A673 (cell line): ENCODE results near the gene GZF1. TPM values are rescaled to one million over a fixed set of nuclear protein-coding genes. Genes with fewer than 3 reads are reported as not detected.

Source experiments
- BruUV-seq: library from RNA; stranded (reverse); fragments of 400-500 nt; replicated peaks from 2 replicates; lab custom pipeline; 2021; lab: Mats Ljungman, UMichigan
- CTCF ChIA-PET: fragments of 300-600 bp; sonication (Branson Sonifier 250); formaldehyde crosslinking; loops from one replicate; lab custom pipeline; 2022; ENCODE audit warnings: antibody characterized with exemption; lab: Charles Lee
- POLR2A ChIA-PET: fragments of 300-600 bp; sonication (Branson Sonifier 250); formaldehyde crosslinking; loops from one replicate; lab custom pipeline; 2022; ENCODE audit warnings: antibody characterized with exemption; ENCODE audit not compliant: low non-redundant PET; lab: Charles Lee
- DNase-seq: peaks from one replicate; pipeline ENCODE4 v3.0.0-alpha.2; 2015; ENCODE audit warnings: low spot score
- H3K27ac ChIP-seq: fragments of 200-600 bp; sonication (generic); 2 replicates; pipeline ENCODE4 v1.5.1; 2016; ENCODE audit warnings: mixed run types, low read depth, mild to moderate bottlenecking, mixed read lengths, antibody characterized with exemption, low read length; ENCODE audit not compliant: poor library complexity, severe bottlenecking
- H3K27me3 ChIP-seq: fragments of 200-600 bp; sonication (generic); replicated peaks from 2 replicates; pipeline ENCODE4 v1.6.1; 2017; ENCODE audit warnings: mixed run types, low read depth, mild to moderate bottlenecking, mixed read lengths, antibody characterized with exemption, low read length; ENCODE audit not compliant: insufficient read depth, poor library complexity
- H3K36me3 ChIP-seq: fragments of 200-600 bp; sonication (generic); 2 replicates; pipeline ENCODE4 v1.6.1; 2016; ENCODE audit warnings: mixed run types, mild to moderate bottlenecking, mixed read lengths, antibody characterized with exemption, low read length; ENCODE audit not compliant: insufficient read depth, poor library complexity, severe bottlenecking
- H3K4me1 ChIP-seq: fragments of 200-600 bp; sonication (generic); 2 replicates; pipeline ENCODE4 v1.6.1; 2017; ENCODE audit warnings: mixed run types, mild to moderate bottlenecking, mixed read lengths, antibody characterized with exemption, low read length; ENCODE audit not compliant: insufficient read depth, poor library complexity, severe bottlenecking
- H3K4me3 ChIP-seq: fragments of 200-600 bp; sonication (generic); 2 replicates; pipeline ENCODE4 v1.5.1; 2016; ENCODE audit warnings: low read depth, mixed run types, mild to moderate bottlenecking, mixed read lengths, low read length; ENCODE audit not compliant: poor library complexity, severe bottlenecking
- H3K9me3 ChIP-seq: fragments of 200-600 bp; sonication (generic); 2 replicates; pipeline ENCODE4 v1.6.1; 2016; ENCODE audit warnings: mixed run types, low read depth, mild to moderate bottlenecking, mixed read lengths, antibody characterized with exemption, low read length; ENCODE audit not compliant: poor library complexity, severe bottlenecking
- EZH2 ChIP-seq: fragments of 200-600 bp; sonication (generic); IDR thresholded peaks from 2 replicates; pipeline ENCODE4 v1.6.1; 2017; ENCODE audit warnings: borderline replicate concordance, low read depth, mild to moderate bottlenecking, mixed read lengths, antibody characterized with exemption, low read length; ENCODE audit not compliant: poor library complexity, severe bottlenecking
- intact Hi-C: fragments of 100-400 bp; cut with micrococcal nuclease; formaldehyde crosslinking; loops from one replicate; pipeline ENCODE4 v1.10.0; 2022; ENCODE audit not compliant: unreplicated experiment
- total RNA-seq: library from RNA; stranded (reverse); gene quantifications from 2 replicates; pipeline ENCODE4 v1.2.3, GENCODE V29; 2021
- TF ChIP-seq, protein P1 (sequence below): fragments of 300-800, 200-600 bp; sonication (generic); conservative IDR thresholded peaks from 2 replicates; pipeline ENCODE4 v1.5.1; 2017; ENCODE audit warnings: low read depth, mild to moderate bottlenecking, antibody characterized with exemption, low read length, moderate library complexity, mixed read lengths

Gene GZF1
- total RNA-seq, 1 experiment from 2014 or later, result 13.7 TPM

DNA sequence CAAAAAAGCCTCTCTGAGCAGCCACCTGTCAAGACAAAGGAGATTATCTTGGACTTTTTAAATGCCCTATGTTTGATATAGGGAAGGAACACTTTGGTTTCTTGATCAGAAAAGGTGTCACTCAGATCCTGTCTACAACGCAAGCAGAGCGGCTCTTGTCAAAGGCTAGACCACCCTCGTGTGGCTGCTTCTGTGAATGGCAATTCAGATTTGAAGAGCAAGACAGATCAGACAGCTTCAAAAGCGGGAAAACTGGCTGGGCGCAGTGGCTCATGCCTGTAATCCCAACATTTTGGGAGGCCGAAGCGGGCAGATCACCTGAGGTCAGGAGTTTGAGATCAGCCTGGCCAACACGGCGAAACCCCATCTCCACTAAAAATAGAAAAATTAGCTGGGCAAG lies 21.5 kb upstream of the GZF1 start:
- H3K4me1 ChIP-seq, result peaks cover 4% of the 10 kb centered on the region
- H3K27me3 ChIP-seq, result no peaks in the 10 kb centered on the region
- POLR2A ChIA-PET, result interaction anchor here (1.4 kb wide), 1 partner anchor 10 kb away, joined by 6 read pairs; the partner anchor contains the start of gene NXT1
- intact Hi-C loops, result loop anchor here (1.0 to 10.0 kb wide), 3 partner anchors 286 to 1008 kb away; no protein-coding TSS in a partner anchor
- TF ChIP-seq, protein P1, sequence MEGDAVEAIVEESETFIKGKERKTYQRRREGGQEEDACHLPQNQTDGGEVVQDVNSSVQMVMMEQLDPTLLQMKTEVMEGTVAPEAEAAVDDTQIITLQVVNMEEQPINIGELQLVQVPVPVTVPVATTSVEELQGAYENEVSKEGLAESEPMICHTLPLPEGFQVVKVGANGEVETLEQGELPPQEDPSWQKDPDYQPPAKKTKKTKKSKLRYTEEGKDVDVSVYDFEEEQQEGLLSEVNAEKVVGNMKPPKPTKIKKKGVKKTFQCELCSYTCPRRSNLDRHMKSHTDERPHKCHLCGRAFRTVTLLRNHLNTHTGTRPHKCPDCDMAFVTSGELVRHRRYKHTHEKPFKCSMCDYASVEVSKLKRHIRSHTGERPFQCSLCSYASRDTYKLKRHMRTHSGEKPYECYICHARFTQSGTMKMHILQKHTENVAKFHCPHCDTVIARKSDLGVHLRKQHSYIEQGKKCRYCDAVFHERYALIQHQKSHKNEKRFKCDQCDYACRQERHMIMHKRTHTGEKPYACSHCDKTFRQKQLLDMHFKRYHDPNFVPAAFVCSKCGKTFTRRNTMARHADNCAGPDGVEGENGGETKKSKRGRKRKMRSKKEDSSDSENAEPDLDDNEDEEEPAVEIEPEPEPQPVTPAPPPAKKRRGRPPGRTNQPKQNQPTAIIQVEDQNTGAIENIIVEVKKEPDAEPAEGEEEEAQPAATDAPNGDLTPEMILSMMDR, result peak; percentile 71
- TF ChIP-seq EZH2, result no peak
- no TSS peak for BruUV-seq
- H3K4me3 ChIP-seq, result no peak overlapping the region
- H3K36me3 ChIP-seq, result no peaks in the 10 kb centered on the region
- DNase-seq, result peak; percentile 78
- CTCF ChIA-PET, result interaction anchor here (0.7 to 2.3 kb wide), 6 partner anchors 9 to 1006 kb away, joined by 3 to 39 read pairs (median 5); no protein-coding TSS in a partner anchor
- no peak overlapping the region for H3K27ac ChIP-seq
- H3K9me3 ChIP-seq, result no peaks in the 10 kb centered on the region

DNA sequence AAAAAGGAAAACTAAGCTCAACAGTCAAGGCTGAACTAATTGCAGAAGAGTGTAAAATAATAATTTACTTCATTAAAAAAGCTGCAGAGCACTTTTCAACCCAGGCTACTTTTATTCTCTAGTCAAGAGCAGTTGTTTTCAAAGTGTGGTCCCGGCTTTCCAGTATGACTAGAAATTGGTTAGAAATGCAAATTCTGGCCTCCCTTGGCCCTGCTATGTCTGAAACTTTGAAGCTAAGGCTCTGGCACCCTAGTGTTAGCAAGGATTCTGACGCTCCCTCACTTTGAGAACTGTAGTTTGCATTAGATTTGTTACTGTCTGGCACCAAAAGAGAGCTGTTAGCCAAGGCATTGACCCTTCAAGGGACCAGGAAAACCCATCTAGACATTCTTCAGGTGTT lies 20.9 kb upstream of the GZF1 start:
- no peak overlapping the region for H3K27ac ChIP-seq
- H3K4me1 ChIP-seq, result peaks cover 4% of the 10 kb centered on the region
- BruUV-seq, result no TSS peak
- no peak for TF ChIP-seq EZH2
- TF ChIP-seq, protein P1, result no peak
- H3K36me3 ChIP-seq, result no peaks in the 10 kb centered on the region
- no peak overlapping the region for H3K4me3 ChIP-seq
- no peak for DNase-seq
- intact Hi-C loops, result loop anchor here (5.0 to 10.0 kb wide), 2 partner anchors 286 to 1009 kb away; no protein-coding TSS in a partner anchor
- POLR2A ChIA-PET, result interaction anchor here (1.4 kb wide), 1 partner anchor 9 kb away, joined by 6 read pairs; the partner anchor contains the start of gene NXT1
- H3K9me3 ChIP-seq, result no peaks in the 10 kb centered on the region
- H3K27me3 ChIP-seq, result no peaks in the 10 kb centered on the region
- CTCF ChIA-PET, result interaction anchor here (0.7 to 2.3 kb wide), 5 partner anchors 9 to 1007 kb away, joined by 4 to 39 read pairs (median 5); no protein-coding TSS in a partner anchor

DNA sequence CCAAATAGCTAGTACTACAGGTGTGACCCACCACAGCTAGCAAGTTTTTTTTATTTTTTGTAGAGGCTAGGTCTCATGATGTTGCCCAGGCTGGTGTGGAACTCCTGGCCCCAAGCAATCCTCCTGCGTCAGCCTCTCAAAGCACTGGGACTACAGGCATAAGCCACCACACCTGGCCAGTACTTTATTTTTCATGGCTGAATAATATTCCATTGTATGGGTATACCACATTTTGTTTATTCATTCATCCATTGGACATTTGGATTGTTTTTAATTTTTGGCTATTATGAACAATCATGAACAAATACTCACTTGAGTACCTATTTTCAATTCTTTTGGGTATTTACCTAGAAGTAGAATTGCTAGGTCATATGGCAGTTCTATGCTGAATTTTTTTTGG lies 18.4 kb upstream of the GZF1 start:
- Histone ChIP-seq H3K36me3 (no peaks in the 10 kb centered on the region), H3K9me3 (no peaks in the 10 kb centered on the region), H3K27me3 (no peaks in the 10 kb centered on the region), H3K4me1 (no peaks in the 10 kb centered on the region), H3K4me3 (no peak overlapping the region), H3K27ac (no peak overlapping the region)
- TF ChIP-seq EZH2, result no peak
- TF ChIP-seq, protein P1, result no peak
- CTCF ChIA-PET, result no interaction called here
- intact Hi-C loops, result loop anchor here (5.0 to 10.0 kb wide), 2 partner anchors 289 to 1011 kb away; no protein-coding TSS in a partner anchor
- DNase-seq, result no peak
- POLR2A ChIA-PET, result no interaction called here
- BruUV-seq, result no TSS peak
